Brain pericyte (primary cell): Measurements from ENCODE around the gene KLKB1.
"Not testable (repeated sequence)": the region's sequence is repeated elsewhere in the genome, so short reads cannot be mapped to it uniquely, and the experiment has no call there.

ENCODE experiments used
- DNase-seq: peaks from one replicate; pipeline ENCODE4 v3.0.0-alpha.2; 2012; ENCODE audit warnings: low read depth, low spot score

Gene KLKB1

DNA sequence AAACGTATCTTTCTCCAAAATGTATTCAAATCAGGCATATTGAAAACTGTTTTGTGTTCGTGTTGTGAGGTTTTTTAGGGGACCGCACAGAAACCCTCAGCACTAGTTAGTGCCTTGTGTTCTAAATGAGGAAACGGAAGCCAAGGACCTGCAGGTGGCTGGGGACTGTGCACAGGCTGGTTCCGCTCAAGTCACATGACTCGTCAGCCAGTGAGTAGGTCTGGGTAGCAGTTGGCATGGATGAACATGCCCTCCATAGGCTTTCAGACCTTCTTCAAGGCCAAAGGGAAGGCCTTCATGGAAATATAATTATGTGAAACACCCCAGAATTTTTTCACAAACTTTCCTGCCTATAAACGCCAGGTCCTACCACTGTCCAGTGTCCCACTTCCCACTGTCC, 37.4 kb downstream of the KLKB1 start:
- no peak for DNase-seq

DNA sequence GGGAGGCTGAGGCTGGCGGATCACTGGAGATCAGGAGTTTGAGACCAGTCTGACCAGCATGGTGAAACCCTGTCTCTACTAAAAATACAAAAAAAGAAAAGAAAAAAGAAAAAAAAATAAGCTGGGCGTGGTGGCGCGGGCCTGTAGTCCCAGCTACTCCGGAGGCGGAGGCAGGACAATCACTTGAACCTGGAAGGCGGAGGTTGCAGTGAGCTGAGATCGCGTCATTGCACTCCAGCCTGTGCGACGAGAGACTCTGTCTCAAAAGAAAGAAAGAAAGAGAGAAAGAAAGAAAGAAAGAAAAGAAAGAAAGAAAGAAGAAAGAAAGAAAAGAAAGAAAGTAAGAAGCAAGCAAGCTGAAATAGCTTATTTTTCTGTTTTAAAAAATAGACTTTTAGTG, 37.9 kb downstream of the KLKB1 start:
- DNase-seq, result not testable (repeated sequence)

DNA sequence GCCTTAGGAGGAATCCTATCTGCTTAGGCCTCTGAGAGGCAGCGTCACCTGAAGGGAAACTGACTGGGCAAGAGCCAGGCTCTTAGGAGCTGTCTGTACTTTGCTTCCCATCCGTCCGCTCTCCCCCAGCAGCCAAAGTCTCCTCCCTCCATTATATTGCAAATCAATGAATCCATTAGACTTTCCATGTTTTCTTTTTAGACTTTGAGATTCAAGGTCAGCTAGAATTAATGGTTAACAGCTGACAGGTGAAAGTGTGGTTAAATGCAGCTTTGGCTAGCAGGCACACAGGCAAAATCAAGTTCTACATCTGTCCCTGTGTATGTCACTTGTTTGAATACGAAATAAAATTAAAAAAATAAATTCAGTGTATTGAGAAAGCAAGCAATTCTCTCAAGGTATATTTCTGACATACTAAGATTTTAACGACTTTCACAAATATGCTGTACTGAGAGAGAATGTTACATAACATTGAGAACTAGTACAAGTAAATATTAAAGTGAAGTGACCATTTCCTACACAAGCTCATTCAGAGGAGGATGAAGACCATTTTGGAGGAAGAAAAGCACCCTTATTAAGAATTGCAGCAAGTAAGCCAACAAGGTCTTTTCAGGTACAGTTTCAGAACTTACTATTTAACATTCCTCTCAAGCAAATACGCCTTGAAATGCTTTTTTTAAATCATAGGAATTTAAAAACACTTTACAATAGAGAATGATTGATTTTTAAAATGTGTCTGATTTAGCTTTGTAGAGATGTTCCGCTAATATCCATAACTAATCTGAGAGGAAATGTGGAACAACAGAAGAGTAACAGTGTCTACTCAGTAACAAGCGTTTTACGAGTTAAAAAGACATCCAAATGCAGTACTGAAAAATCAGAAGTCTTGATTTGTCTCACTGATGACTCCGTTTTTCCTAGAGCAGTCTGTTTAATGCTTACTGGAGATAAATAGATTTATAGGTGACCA, 38.7 kb downstream of the KLKB1 start, which contains the start of gene F11:
TSS of gene F11 (plus strand) at position 507 of the 970 bp plus-strand sequence. CDS start 948 bp downstream, outside the sequence.
- DNase-seq, result no peak

DNA sequence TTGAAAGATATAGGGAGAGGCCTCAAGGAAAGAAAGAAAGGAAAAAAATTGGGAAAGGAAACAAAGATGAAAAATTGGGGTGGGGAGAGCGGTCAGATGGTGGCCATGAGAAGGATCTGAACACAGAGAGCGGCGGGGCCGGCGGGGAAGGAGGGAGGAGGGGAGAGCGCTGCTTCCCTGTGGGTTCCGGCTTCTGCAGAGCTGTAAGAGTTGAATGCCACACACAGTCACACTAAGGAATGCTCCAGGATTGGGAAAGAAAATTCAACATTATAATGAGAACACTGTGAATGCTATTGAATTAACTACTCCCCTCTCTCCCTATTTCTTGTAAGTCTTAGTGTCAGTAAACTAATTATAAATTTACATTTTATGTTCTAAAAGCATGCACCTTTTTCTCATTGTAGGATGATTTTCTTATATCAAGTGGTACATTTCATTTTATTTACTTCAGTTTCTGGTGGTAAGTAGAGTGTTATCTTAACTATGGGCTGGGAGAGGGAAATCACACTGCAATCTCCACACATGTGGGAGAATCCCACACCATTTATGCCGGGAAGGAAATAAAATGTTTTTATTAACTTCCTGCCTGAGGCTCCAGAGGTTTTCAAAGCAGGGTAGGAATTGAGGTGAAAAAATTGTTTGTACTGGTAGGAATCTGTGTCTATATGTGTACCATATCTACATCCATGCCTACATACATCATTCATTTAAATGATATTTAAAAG, 39.6 kb downstream of the KLKB1 start:
- DNase-seq, result no peak

DNA sequence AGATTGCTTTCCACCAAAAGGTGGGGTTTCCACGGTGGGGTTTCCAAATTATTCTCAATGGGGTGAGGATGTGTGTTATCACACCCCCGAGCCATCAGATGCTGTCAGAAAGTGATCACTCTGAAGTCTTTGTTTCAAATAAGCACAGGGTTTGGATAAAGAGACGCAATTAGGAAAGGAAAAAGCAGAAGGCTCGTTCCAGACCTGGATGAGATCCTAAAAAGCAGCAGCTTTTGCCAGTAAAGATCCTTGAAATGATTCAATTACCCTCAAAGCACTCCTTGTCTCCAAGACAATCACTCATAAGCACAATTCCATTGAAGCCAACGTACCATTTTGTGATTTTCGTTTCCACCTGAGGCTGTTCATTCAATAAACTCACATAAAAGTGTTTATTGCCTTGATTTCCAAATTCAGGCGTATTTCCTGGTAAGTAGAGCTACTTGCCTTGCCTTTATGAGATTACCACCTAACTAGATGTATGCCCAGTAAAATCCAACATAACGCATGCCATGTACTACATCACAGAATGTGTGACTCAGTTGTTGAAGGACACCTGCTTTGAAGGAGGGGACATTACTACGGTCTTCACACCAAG, 43.9 kb downstream of the KLKB1 start:
- DNase-seq, result no peak

DNA sequence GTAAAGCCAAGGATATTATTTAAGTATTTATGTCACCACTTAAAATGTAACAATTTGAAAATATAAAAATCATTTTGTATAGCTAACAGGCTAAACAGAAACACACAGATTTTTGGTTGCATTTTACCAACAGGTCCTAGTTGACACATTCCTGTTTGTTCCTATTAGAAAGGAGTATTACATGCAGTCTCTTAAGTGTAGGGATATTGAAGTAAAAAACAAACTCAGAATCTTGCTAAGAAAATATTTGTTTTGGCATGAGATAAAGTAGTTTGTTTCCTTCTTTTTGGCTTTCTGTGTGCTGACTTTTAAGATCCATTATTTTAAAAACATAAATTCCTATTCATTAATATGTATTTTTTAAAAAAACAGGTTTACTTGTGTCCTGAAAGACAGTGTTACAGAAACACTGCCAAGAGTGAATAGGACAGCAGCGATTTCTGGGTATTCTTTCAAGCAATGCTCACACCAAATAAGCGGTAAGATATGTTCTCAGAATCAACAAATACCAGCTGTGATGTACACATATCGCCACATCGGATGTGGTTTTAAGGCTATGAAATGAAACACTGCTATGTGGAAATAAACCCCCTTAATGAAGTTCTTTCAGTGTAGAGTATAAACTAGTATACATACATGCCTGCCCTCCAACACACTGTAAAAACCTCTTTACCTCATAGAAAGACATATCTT, 45.5 kb downstream of the KLKB1 start:
- DNase-seq, result no peak

DNA sequence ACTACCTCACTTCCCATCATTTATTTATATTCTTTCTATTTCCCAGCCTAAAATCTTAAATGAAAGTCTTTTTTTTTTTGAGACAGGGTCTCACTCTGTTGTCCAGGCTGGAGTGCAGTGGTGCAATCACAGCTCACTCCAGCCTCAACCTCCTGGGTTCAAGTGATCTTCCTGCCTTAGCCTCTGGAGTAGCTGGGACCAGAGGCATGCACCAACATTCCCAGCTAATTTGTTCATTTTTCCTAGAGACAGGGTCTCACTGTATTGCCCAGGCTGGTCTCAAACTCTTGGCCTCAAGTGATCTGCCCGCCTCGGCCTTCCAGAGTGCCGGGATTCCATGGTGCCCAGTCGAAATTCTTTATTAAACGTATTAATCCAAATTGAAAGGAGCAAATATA, 46.1 kb downstream of the KLKB1 start:
- DNase-seq, result not testable (repeated sequence)

DNA sequence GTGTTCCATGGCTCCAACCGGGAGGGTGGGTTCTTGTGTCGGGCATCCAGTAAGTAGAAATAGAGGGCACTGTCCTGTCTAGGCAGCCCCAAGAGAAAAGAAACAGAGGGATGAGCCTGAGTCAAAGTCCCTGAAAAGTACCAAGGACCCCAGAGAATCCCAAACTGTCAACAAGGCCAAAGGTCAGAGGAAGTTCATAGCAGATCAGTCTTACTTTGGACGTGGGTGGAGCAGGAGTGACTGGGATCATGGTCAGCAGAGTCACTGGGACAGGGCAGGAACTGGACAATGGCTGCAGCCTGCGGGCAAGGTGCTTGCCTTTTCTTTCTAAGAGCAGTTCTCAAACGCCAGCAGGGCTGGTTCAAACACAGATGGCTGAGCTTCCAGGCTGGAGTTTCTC, 56.0 kb downstream of the KLKB1 start:
- no peak for DNase-seq

DNA sequence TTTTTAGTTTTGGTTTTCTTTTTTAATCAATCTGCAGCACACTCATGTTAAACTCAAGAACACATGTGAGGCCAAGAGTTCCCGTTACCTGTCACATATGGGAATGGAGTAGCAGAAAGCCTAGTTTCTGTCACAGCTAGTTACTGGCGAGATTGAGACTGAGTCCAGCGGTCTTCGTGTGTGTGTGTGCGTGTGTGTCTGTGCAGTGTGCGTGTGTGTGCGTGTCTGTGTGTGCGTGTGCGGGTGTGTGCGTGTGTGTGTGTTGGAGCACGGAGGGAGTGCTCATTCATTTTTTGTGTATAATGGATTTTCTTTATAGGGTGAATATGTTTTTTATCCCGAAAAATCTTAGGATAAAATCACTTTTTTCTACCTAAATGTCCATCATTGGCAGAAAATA, 57.8 kb downstream of the KLKB1 start:
- DNase-seq, result no peak

DNA sequence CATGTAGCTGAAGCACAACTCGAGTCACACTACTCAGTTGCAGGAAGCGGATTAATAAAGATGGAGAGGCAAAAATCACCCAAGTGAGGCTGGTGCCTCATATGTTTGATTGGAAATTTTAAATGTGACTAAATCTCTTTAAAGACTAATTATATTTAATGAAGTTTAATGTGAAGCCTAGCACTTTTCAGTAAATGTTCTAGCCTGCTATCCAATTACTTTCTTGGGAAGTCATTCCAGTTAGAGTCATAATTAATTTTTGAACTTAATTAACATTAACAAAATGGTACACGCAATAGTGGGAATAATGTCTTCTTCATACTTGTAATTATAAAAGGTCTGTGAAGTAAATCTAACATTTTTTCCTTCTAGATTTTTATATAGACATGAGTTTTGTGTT, 59.3 kb downstream of the KLKB1 start:
- DNase-seq, result no peak

DNA sequence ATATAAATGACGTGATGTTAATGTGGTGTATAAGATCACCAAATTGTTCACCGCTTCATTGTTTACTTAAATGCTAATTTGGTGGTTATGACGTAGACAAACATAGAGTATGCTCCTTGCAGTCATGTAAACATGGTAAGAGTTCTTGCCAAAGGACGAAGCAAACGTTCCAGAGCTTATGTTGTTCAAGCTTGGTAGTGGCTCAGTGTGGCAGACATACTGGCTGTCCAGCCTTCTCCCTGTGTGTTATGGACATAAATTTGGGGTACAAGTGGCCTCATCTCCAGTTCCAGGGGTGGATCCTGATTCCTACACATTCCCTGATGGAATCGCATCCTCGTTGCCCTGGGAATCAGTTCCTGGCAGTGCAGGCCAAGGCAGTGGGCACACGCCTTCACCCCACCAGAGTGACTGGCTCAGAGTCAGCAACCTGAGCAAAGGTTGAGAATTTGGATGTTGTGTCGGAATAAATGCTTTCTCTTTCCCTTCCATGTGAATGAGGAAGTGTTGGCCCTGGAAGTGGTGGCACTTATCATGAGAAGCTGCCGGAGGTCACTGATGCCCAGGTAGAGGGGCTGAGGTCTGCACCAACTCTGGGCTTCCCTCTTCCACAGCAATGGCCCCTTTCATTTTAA, 64.1 kb downstream of the KLKB1 start:
- no peak for DNase-seq

DNA sequence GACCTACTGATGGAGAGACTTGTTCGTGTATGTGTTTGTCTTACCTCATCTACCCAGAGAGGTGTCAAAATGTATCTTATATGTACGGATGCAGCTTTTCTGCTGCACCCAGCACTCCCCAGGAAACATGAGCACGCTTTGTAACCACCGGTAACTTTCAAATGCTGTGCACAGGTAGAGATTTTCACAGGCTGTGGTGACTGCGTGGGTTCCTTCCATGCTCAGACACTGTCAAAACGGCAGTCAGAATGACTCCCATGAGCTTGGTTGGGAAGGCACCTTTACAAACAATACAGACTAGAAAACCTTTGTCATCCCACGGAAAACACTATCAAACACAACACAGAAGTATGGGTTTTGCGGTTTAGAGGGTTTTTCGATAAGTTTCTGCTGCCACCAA, 66.9 kb downstream of the KLKB1 start:
- DNase-seq, result no peak

DNA sequence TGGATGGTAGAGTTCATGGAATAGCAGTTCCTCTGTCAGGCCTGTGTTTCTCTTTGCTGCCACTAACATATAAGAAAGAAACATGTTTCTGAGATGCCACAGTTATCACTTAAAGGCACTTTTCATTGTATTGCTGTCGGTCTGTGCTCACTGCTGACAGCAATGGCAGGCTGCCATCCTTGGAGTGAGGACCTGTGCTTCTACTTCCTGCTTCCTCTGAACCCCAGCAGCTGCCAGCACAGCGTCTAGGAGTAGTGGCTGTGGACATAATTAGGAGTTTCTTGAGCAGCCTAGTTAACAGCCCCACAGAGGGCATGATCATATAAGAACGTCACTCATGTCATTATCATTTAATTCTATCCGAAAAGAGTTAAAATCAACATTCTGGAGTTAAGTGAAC, 69.2 kb downstream of the KLKB1 start:
- no peak for DNase-seq

DNA sequence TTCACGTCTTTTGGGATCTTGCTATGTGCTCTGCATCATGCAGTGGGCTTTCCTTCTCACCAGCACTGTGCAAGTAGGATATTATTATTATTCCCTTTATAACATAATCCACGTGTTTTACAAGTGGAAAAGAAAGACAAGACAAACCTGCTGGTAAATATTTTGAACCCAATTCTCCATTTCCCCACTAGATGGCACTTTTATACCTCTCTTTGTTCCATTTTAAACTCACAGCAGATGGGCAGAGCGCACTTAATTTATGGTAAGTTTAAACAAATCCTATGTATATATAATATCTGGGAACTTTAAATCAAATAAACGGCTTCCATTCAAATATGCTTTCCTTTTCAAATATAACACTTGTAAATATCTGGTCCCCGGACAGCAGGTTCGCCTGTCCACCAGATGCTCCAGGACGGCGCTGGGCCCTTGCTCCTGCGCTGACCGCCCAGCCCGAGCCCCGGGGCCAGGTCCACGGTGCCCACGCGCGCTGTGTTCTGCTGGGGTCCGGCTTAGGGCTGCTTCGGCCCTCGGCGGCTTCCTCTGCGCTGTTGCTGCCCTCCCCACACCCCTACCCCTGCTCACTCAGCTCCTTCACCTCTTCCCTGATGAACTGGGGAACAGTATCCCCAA, 69.8 kb downstream of the KLKB1 start:
- DNase-seq, result peak; percentile 38

DNA sequence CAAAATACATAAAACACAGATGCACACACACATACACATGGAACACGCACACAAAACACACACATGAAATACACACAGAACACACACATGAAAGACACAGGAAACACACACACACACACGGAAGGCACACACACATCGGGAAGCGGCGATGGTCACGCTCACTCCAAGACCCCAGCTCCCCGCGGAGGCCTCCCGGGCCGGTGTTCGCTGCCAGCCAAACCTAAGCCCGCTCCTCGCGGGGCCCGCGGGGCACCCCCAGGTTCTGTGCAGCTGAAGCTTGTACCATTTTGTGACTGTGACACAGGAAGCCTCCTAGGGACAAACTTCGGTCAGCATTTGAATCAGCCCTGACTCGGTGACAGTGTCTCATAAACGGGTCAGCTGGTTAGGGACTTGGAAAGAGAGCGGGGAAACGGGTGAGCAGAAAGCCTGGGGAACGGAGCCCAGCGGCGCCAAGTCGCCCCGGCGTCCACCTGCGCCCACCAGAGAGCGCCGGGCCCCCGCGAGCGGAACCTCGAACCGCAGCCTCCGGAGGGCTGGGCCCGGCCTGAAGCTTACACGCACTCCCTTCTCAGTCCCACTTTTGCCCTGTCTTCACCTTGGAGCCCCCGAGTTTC, 70.8 kb downstream of the KLKB1 start:
- no peak for DNase-seq

DNA sequence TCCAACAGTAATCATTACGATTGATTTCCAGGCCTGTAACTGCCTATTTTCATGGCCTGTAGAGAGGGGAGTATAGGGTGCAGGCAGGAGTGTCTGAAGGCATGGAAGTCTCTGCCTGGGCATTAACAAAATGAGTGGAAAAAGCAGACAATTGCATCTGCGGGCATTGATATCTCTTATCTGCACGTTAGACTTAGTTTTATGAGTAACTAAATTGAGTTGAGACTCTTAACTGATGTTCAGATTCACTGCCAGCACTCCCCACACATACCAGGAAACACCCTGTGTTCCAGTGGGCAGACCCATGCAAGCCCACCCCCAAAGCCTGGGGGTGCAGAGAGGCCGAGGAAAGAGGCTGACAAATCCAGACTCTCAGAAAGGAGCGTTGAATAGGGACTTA, 72.0 kb downstream of the KLKB1 start:
- DNase-seq, result no peak

DNA sequence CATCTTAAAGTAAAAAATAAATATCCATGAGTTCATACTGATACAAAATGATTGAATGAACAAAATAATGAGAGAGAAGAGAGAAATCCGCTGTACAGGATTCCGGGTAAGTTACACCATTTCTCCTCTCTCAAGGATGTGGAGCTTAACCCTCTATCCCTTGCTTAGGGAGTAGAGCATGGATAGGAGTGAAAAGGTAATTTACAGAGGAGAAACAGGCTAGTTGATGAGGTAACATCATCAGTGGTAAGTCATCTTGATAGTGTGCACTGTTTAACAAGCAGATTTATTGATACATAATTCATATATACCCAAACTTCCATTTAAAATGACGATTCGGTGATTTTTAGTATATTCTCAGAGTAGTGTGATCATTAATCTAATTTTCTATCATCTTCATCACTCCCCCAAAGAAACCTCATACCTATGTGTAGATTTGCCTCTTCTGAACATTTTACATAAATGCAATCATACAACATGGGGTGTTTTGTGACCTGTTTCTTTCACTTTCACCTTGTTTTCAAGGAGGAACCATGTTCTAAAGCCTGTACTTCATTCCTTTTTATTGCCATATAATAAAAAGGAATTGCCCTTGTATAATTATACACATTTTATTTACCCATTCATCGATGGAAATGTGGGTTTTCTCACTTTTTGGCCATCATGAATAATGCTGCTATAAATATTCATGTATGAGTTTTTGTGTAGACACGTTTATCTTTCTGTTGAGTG, 73.5 kb downstream of the KLKB1 start:
- no peak for DNase-seq

DNA sequence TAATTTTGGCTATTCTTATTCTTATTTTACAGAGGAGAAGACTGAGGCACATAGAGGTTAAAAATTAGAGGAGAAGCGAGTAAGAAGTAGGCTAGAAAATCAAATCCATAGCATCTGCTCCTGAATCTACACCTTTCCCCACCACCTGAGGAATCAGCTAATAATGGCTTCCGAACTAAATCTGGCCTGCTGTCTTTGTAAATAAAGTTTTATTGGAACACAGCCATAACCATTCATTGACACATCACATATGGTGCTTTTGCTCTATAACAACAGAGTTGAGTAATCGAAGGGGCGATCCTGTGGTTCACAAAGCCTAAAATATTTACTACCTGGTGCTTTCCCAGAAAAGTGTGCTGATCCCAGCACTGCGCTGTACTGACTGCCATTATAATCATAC, 76.9 kb downstream of the KLKB1 start:
- no peak for DNase-seq

DNA sequence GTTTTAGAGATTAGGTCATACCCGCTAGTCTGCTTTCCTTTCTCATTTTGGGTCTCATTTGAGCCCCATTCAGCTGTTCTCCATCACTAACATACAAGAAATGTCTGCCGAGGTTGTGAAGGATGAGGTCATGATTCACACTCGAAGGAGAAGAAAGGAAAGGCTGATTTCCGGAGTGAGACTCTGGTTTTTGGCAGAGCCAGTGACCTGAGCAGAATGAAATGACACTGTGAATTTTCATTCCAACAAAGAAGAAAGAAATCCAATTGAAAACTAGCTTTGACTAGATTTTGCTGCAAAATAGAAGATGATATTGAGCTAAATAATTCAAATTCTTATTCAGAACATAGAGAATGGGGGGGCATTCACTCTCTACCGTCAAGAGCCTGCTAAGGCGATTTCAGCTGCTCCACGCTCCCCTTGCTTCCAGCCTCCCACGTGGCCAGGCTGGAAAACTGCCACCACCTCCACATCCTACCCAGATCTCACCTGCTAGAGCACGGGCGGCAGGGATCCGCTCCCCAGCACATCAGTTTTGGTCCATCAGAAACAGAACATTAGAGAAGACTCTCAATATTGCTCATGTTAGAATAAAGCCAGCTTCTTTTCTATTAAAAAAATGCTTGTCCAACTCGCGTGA, 77.7 kb downstream of the KLKB1 start:
- DNase-seq, result no peak
